ENCODE measurements around the gene ADAMTSL3.
"Not testable (repeated sequence)": the region's sequence is repeated elsewhere in the genome, so short reads cannot be mapped to it uniquely, and the experiment has no call there.

The ADAMTSL3 gene

GRCh38 chr15:83709811-83710210 lies 55.9 kb downstream of the ADAMTSL3 start:
- DNase-seq = no peak

- no peak for DNase-seq
Measured at GRCh38 chr15:83710452-83710851, 56.5 kb downstream of the ADAMTSL3 start.

- DNase-seq = no peak
Measured at GRCh38 chr15:83711236-83711635, 57.3 kb downstream of the ADAMTSL3 start.

- no peak for DNase-seq
Measured at GRCh38 chr15:83713242-83713641, 59.3 kb downstream of the ADAMTSL3 start.

GRCh38 chr15:83714939-83715628 lies 61.2 kb downstream of the ADAMTSL3 start:
- no peak for DNase-seq

GRCh38 chr15:83716605-83717004 lies 62.7 kb downstream of the ADAMTSL3 start:
- DNase-seq = no peak

- no peak for DNase-seq
Measured at GRCh38 chr15:83717010-83717409, 63.1 kb downstream of the ADAMTSL3 start.

GRCh38 chr15:83720468-83720867 lies 66.5 kb downstream of the ADAMTSL3 start:
- no peak for DNase-seq

GRCh38 chr15:83721031-83721430 lies 67.1 kb downstream of the ADAMTSL3 start:
- DNase-seq = no peak

GRCh38 chr15:83721981-83722380 lies 68.1 kb downstream of the ADAMTSL3 start:
- DNase-seq = no peak

GRCh38 chr15:83723216-83723615 lies 69.3 kb downstream of the ADAMTSL3 start:
- DNase-seq = no peak

GRCh38 chr15:83732196-83732595 lies 78.3 kb downstream of the ADAMTSL3 start:
- DNase-seq = no peak

- no peak for DNase-seq
Measured at GRCh38 chr15:83732770-83733169, 78.8 kb downstream of the ADAMTSL3 start.

GRCh38 chr15:83733206-83733605 lies 79.3 kb downstream of the ADAMTSL3 start:
- DNase-seq = no peak

GRCh38 chr15:83733691-83734090 lies 79.8 kb downstream of the ADAMTSL3 start:
- no peak for DNase-seq

- no peak for DNase-seq
Measured at GRCh38 chr15:83734487-83734886, 80.6 kb downstream of the ADAMTSL3 start.

- DNase-seq = no peak
Measured at GRCh38 chr15:83739629-83740028, 85.7 kb downstream of the ADAMTSL3 start.

GRCh38 chr15:83745771-83746170 lies 91.8 kb downstream of the ADAMTSL3 start:
- no peak for DNase-seq

- no peak for DNase-seq
Measured at GRCh38 chr15:83746231-83746630, 92.3 kb downstream of the ADAMTSL3 start.

GRCh38 chr15:83747050-83747717 lies 93.3 kb downstream of the ADAMTSL3 start:
- no peak for DNase-seq

- no peak for DNase-seq
Measured at GRCh38 chr15:83747718-83748110, 93.8 kb downstream of the ADAMTSL3 start.

- no peak for DNase-seq
Measured at GRCh38 chr15:83753872-83754493, 100.1 kb downstream of the ADAMTSL3 start.

GRCh38 chr15:83757291-83757690 lies 103.4 kb downstream of the ADAMTSL3 start:
- not testable (repeated sequence) for DNase-seq

- DNase-seq = no peak
Measured at GRCh38 chr15:83762367-83762766, 108.4 kb downstream of the ADAMTSL3 start.
